ENCODE measurements around the gene OR5K4. TPM values are rescaled to one million over a fixed set of nuclear protein-coding genes. Genes with fewer than 3 reads are reported as not detected.

The OR5K4 gene
- total RNA-seq, 4 donors from 2014 or later, result not detected

- no peak for TF ChIP-seq CTCF (IDR thresholded peaks at IDR 0.05)
- no peak for TF ChIP-seq POLR2AphosphoS5 (IDR thresholded peaks at IDR 0.05)
- no peak for TF ChIP-seq EP300 (IDR thresholded peaks at IDR 0.05)
- no peak for TF ChIP-seq POLR2A (IDR thresholded peaks at IDR 0.05; ENCODE audit: low read depth)
These were observed 27.4 kb upstream of the OR5K4 start for GRCh38 chr3:98326105-98326893.

GRCh38 chr3:98326945-98327344 lies 26.7 kb upstream of the OR5K4 start:
- Histone ChIP-seq H3K27ac (replicated peaks in 1 of 4) (no peak overlapping the region), H3K9me3 (no peaks in the 10 kb centered on the region), H3K4me3 (no peak overlapping the region), H3K4me1 (no peaks in the 10 kb centered on the region), H3K27me3 (peaks cover 0 to 11% (median 0%) of the 10 kb centered on the region in 4 donors), H3K36me3 (no peaks in the 10 kb centered on the region)
- TF ChIP-seq POLR2A (IDR thresholded peaks at IDR 0.05; ENCODE audit: low read depth) (no peak), CTCF (IDR thresholded peaks at IDR 0.05) (no peak), POLR2AphosphoS5 (IDR thresholded peaks at IDR 0.05) (no peak), EP300 (IDR thresholded peaks at IDR 0.05) (no peak)
- DNase-seq (ENCODE audit: extremely low spot score), result no peak
- intact Hi-C loops (cut with DNase I), result no loop called here

More at GRCh38 chr3:98326105-98326893, 27.4 kb upstream of the OR5K4 start:
- Histone ChIP-seq H3K4me3 (no peak overlapping the region), H3K4me1 (no peaks in the 10 kb centered on the region), H3K27me3 (peaks cover 0 to 11% (median 0%) of the 10 kb centered on the region in 4 donors), H3K36me3 (no peaks in the 10 kb centered on the region), H3K9me3 (no peaks in the 10 kb centered on the region), H3K27ac (replicated peaks in 1 of 4) (no peak overlapping the region)
- DNase-seq (ENCODE audit: extremely low spot score), result no peak
- intact Hi-C loops (cut with DNase I), result no loop called here
- 45% methylated on average over 2 of the region's 2 CpGs for WGBS

- Histone ChIP-seq H3K4me3 (no peak overlapping the region), H3K36me3 (no peaks in the 10 kb centered on the region), H3K27ac (replicated peaks in 1 of 4) (no peak overlapping the region), H3K4me1 (no peaks in the 10 kb centered on the region), H3K27me3 (peaks cover 0 to 11% (median 0%) of the 10 kb centered on the region in 4 donors), H3K9me3 (no peaks in the 10 kb centered on the region)
- no peak for DNase-seq (ENCODE audit: extremely low spot score)
- TF ChIP-seq CTCF (IDR thresholded peaks at IDR 0.05), result no peak
- no peak for TF ChIP-seq EP300 (IDR thresholded peaks at IDR 0.05)
- TF ChIP-seq POLR2A (IDR thresholded peaks at IDR 0.05; ENCODE audit: low read depth), result no peak
- no peak for TF ChIP-seq POLR2AphosphoS5 (IDR thresholded peaks at IDR 0.05)
- 59% methylated on average over 5 of the region's 5 CpGs for WGBS
- intact Hi-C loops (cut with DNase I), result loop anchor here (2.0 kb wide), 1 partner anchor 288 kb away; no protein-coding TSS in a partner anchor
These were observed 24.7 kb upstream of the OR5K4 start for GRCh38 chr3:98328933-98329332.

- no peaks in the 10 kb centered on the region for H3K9me3 ChIP-seq
These were observed 24.1 kb upstream of the OR5K4 start for GRCh38 chr3:98329392-98330124.

More at GRCh38 chr3:98329392-98330124, 24.1 kb upstream of the OR5K4 start:
- Histone ChIP-seq H3K27me3 (peaks cover 0 to 11% (median 0%) of the 10 kb centered on the region in 4 donors), H3K36me3 (no peaks in the 10 kb centered on the region), H3K27ac (replicated peaks in 1 of 4) (no peak overlapping the region), H3K4me1 (no peaks in the 10 kb centered on the region), H3K4me3 (no peak overlapping the region)
- TF ChIP-seq EP300 (IDR thresholded peaks at IDR 0.05) (no peak), CTCF (IDR thresholded peaks at IDR 0.05) (peak in 2 of 3 experiments; percentile 36 to 50)
- WGBS, result 11% methylated on average over 6 of the region's 6 CpGs
- no peak for DNase-seq (ENCODE audit: extremely low spot score)
- intact Hi-C loops (cut with DNase I), result loop anchor here (2.0 kb wide), 1 partner anchor 289 kb away; no protein-coding TSS in a partner anchor
